Measurements from ENCODE around the gene RBCK1.
A peak's percentile ranks its signal among the peaks of the same experiment; 100 is the strongest.

RBCK1 gene

DNA sequence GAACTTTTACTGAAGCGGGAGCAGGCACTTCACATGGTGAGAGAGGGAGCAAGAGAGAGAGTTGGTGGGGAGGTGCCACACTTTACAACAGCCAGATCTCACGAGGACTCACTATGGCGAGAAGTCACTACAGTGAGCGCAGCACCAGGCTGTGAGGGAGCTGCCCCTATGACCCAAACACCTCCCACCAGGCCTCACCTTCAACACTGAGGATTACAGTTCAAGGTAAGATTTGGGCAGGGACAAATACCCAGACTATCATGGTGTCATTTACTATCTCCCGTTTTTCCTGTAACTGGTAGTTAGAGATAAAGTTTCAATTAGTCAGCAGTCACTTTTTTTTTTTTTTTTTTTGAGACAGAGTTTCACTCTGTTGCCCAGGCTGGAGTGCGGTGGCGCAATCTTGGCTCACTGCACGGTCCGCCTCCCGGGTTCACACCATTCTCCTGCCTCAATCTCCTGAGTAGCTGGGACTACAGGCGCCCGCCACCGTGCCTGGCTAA, 7.8 kb downstream of the RBCK1 start:
- no peak for TF ChIP-seq ZFX (IDR thresholded peaks at IDR 0.05)

GRCh38 chr20:416950-417800, 9.1 kb downstream of the RBCK1 start:
- TF ChIP-seq ZFX (IDR thresholded peaks at IDR 0.05) (no peak), CTCF (conservative IDR thresholded peaks at IDR 0.05) (no peak)
- no peak overlapping the region for H3K27ac ChIP-seq

More for the DNA sequence above, 7.8 kb downstream of the RBCK1 start:
- H3K27ac ChIP-seq = no peak overlapping the region

GRCh38 chr20:417801-418342, 9.8 kb downstream of the RBCK1 start:
- TF ChIP-seq CTCF (conservative IDR thresholded peaks at IDR 0.05) = no peak
- TF ChIP-seq ZFX (IDR thresholded peaks at IDR 0.05) = no peak
- H3K27ac ChIP-seq = no peak overlapping the region

GRCh38 chr20:418858-419365, 10.8 kb downstream of the RBCK1 start:
- TF ChIP-seq CTCF (conservative IDR thresholded peaks at IDR 0.05) (no peak), ZFX (IDR thresholded peaks at IDR 0.05) (no peak)
- H3K27ac ChIP-seq = peak overlapping the region; percentile 82

GRCh38 chr20:419556-420165, 11.6 kb downstream of the RBCK1 start:
- peak overlapping the region; percentile 82 for H3K27ac ChIP-seq
- TF ChIP-seq CTCF (conservative IDR thresholded peaks at IDR 0.05) (no peak; the same call in 1 of the 2 replicates), ZFX (IDR thresholded peaks at IDR 0.05) (peak; percentile 59; the same call in 1 of the 2 replicates)

DNA sequence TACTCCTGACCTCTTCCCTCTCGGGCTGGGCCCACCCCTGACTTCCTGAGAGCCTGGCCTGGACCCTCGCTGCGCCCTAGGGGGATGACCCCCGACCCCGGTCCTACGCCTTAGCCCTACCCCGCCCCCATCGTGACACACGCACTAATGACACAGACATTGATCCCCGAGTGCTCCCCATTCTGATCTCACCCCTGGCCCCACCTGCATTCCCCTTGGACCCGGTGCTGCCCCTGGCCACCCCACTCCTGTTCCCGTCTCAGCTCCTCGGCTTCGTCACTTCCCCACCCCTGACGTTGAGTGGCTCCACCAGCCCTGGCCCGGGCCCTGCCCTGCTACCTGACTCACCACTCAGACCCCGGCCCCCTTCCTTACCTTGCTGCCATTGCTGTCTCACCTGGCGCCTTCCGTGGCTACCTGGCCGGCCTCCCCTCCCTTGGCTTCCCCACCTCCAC, 12.1 kb downstream of the RBCK1 start:
- no peak for TF ChIP-seq CTCF (conservative IDR thresholded peaks at IDR 0.05)
- no peak for TF ChIP-seq ZFX (IDR thresholded peaks at IDR 0.05)
- peak overlapping the region; percentile 82 for H3K27ac ChIP-seq

DNA sequence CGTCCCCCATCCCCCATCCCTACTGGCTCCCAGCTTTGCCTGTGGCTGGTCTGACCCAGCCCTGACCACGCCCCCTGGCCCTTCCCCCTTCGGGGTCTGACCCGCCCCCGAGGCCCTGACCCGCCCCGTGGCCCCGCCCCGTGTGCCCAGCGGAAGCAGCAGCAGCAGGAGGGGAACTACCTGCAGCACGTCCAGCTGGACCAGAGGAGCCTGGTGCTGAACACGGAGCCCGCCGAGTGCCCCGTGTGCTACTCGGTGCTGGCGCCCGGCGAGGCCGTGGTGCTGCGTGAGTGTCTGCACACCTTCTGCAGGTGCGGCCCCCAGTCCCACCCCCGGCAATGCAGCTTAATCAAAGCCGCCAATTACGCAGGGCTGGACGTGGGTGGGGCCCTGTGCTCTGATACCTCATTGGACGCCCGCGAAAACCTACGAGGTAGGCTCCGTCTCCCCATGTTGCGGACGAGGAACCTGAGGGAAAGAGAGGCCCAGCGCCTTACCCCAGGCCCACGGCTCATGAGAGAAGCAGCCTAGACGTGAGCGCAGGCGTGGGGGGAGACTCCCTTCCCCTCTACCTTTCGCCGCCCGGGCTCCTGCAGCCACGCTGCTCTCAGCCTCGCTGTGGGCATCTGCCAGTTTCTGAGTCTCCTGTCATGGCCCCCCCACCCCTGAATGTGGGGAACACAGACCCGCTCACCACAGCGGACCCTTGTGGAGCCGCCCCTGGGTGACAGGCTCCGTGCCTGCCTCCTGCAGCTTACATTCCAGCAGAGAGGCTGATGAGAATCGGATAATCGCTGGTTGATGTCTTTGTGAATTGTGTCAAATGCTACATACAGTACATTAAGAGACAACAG, 12.8 kb downstream of the RBCK1 start:
- H3K27ac ChIP-seq = peak overlapping the region; percentile 82
- TF ChIP-seq CTCF (conservative IDR thresholded peaks at IDR 0.05) = no peak
- no peak for TF ChIP-seq ZFX (IDR thresholded peaks at IDR 0.05)
